ENCODE results near the gene CA12. TPM values are rescaled to one million over a fixed set of nuclear protein-coding genes. Genes with fewer than 3 reads are reported as not detected.
A peak's percentile ranks its signal among the peaks of the same experiment; 100 is the strongest.

CA12 gene
- total and polyA plus RNA-seq, 9 of the 15 experiments (the other 6 are each of a cell fraction or from before 2014, with no cell fraction given): 0.01 to 0.78 (median 0.15) TPM; not detected in 1

GRCh38 chr15:63283126-63283525, 98.5 kb downstream of the CA12 start:
- ChIA-PET POLR2A (interaction anchor here (0.6 kb wide), 1 partner anchor 83 kb away, joined by 3 read pairs; no protein-coding TSS in a partner anchor), CTCF (ENCODE audit: low intra/inter-chr PET ratio) (interaction anchor here (0.6 kb wide), 1 partner anchor 138 kb away, joined by 7 read pairs; no protein-coding TSS in a partner anchor)
- Histone ChIP-seq H3K4me1 (replicated peaks in 1 of 2; ENCODE audit: control insufficient read depth in 2 of 2, insufficient read depth in 2 of 2, low read length in 2 of 2) (no peaks in the 10 kb centered on the region; a peak in 1 of 5 replicates), H4K20me1 (replicated peaks; ENCODE audit: control insufficient read depth, insufficient read depth, low read length) (no peaks in the 10 kb centered on the region), H2AFZ (ENCODE audit: low read depth, low read length) (no peak overlapping the region), H3K9me3 (replicated peaks; ENCODE audit: control insufficient read depth, insufficient read depth, low read depth, low read length) (no peaks in the 10 kb centered on the region), H3K4me2 (ENCODE audit: insufficient read depth, low read length) (no peak overlapping the region), H3K4me3 (no peak overlapping the region), H3K9me1 (ENCODE audit: control insufficient read depth, insufficient read depth, low read length) (no peaks in the 10 kb centered on the region), H3K9ac (ENCODE audit: insufficient read depth in 1 of 2, low read depth in 2 of 2, low read length in 2 of 2) (no peak overlapping the region), H3K27ac (ENCODE audit: extremely low read depth, low read depth, low read length) (no peak overlapping the region), H3K27me3 (ENCODE audit: control insufficient read depth in 2 of 2, insufficient read depth in 2 of 2, low read length in 2 of 2) (no peaks in the 10 kb centered on the region), H3K36me3 (ENCODE audit: control insufficient read depth, insufficient read depth, low read length) (peaks cover 8% of the 10 kb centered on the region; the same call in 1 of the 3 replicates), H3K79me2 (ENCODE audit: control insufficient read depth, insufficient read depth, low read length) (no peaks in the 10 kb centered on the region)
- peak; percentile 50; the same call in 1 of the 3 replicates for ATAC-seq
- BruUV-seq (replicated peaks): no TSS peak
- in situ Hi-C loops (cut with MboI) (loop anchor here (25.0 kb wide), 1 partner anchor 779 kb away; no protein-coding TSS in a partner anchor), intact Hi-C loops (cut with micrococcal nuclease) (loop anchor here (10.0 kb wide), 1 partner anchor 332 kb away; no protein-coding TSS in a partner anchor)
- 74% methylated on average over 9 of the region's 9 CpGs for WGBS (ENCODE audit: insufficient coverage, low coverage, missing lambda C conversion rate)
- no peak for TF ChIP-seq CEBPG (CRISPR knock-in tag; IDR thresholded peaks at IDR 0.05)
- peak; percentile 27 to 40; a peak in 1 of 4 replicates for TF ChIP-seq CEBPG (tag; conservative IDR thresholded peaks at IDR 0.05 in 1 of 2, IDR thresholded peaks at IDR 0.05 in 1 of 2)
- TF ChIP-seq HNRNPLL (IDR thresholded peaks at IDR 0.05; ENCODE audit: low read depth, low read length, poor library complexity, severe bottlenecking): no peak
- peak; percentile 87 for TF ChIP-seq CEBPB (tag; IDR thresholded peaks at IDR 0.05)
- FAIRE-seq: no peak
- no peak for DNase-seq (ENCODE audit: extremely low read depth in 1 of 4, low spot score in 3 of 4)
